ENCODE measurements around the gene SLC6A20. TPM values are rescaled to one million over a fixed set of nuclear protein-coding genes. Genes with fewer than 3 reads are reported as not detected.

Gene SLC6A20
- total and polyA plus RNA-seq, 9 donors: 0.05 to 3.3 (median 0.23) TPM; not detected in 2

DNA sequence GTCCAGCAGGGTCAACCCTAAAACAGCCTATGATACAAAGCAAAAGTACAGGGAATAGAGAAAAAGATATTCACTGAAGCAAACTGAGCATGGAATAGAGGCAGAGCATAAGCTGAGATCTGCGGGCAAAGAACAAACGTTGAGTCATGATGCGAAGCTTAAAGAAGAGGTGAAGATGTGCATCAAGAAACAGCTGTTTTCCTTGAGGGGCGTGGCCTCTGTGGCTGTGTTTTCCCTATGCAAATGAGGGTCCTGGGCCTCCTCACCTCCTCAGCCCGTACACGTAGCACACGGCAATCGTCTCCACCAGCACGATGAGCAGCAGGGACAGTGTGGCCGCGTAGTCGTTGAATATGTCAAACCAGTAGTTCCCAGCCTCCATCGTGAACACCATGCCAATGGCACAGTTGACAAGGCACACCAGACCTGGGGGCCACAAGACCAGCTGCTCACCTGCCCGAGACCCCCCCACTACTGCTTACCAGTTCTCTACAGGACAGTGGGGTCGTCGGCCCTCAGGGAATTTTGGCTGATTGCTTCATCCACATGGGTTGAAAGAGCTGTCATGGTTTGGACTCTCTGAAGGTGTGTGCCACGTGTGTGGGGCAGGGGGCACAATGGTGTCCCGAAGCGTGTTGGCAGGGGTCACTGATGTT, 33.6 kb downstream of the SLC6A20 start:
- Histone ChIP-seq H3K27me3 (no peaks in the 10 kb centered on the region), H3K4me3 (no peak overlapping the region), H3K36me3 (no peaks in the 10 kb centered on the region), H3K27ac (no peak overlapping the region), H3K4me1 (ENCODE audit: insufficient read depth) (no peaks in the 10 kb centered on the region), H3K9me3 (no peaks in the 10 kb centered on the region)
- intact Hi-C loops (cut with DNase I): no loop called here
- 88 to 91% (median 89%) methylated on average over 19 of the region's 19 CpGs for WGBS, 3 donors
- no peak for TF ChIP-seq EP300 (IDR thresholded peaks at IDR 0.05)
- TF ChIP-seq, protein P1, sequence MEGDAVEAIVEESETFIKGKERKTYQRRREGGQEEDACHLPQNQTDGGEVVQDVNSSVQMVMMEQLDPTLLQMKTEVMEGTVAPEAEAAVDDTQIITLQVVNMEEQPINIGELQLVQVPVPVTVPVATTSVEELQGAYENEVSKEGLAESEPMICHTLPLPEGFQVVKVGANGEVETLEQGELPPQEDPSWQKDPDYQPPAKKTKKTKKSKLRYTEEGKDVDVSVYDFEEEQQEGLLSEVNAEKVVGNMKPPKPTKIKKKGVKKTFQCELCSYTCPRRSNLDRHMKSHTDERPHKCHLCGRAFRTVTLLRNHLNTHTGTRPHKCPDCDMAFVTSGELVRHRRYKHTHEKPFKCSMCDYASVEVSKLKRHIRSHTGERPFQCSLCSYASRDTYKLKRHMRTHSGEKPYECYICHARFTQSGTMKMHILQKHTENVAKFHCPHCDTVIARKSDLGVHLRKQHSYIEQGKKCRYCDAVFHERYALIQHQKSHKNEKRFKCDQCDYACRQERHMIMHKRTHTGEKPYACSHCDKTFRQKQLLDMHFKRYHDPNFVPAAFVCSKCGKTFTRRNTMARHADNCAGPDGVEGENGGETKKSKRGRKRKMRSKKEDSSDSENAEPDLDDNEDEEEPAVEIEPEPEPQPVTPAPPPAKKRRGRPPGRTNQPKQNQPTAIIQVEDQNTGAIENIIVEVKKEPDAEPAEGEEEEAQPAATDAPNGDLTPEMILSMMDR (IDR thresholded peaks at IDR 0.05): no peak
- no peak for DNase-seq

GRCh38 chr3:45761831-45762230, 34.5 kb downstream of the SLC6A20 start:
- intact Hi-C loops (cut with DNase I): no loop called here
- WGBS, 3 donors: 86 to 90% (median 89%) methylated on average over 10 of the region's 10 CpGs

DNA sequence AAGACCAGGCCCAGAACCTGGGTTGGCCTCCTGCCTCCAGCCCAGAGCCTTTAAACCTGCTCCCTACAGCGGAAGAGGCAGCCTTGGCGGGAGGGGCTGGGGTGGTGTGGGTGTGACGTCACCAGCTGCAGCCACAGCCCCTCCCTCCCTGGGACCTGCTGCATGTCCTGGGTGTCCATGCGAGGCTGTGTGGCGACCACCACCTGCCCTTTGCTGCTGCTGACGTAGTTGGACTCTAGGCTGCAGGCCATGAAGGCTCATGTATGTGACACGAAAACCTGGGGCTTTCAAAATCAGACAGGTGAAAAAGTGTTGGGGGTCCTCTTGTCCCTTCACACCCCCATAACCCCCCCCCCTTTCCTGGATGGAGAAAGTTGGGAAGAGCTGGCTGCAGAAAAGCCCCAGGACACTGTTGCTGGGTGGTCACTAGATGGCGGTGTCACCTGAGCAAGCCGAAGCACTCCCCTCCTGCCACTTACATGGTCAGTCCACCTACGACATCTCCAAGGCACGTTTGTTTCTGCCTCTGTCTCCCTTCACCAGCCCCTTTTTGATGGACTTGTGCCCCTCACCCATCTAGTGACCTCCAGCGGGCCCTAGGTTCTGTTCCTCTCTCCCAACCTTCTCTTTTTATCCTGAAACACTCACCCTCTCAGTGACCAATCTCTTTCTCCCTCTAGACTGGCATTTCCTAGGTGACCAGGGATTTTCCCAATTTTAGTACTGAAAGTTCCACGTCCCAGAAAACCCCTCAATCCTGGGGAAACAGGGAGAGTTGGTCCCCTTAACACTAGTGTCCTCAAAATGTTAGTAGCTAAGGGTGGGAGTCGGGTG, 35.2 kb downstream of the SLC6A20 start:
- intact Hi-C loops (cut with DNase I): no loop called here
- DNase-seq: peak in 3 of 5 donors; percentile 37 to 43 (median 41)
- Histone ChIP-seq H3K27ac (no peak overlapping the region), H3K36me3 (no peaks in the 10 kb centered on the region), H3K27me3 (no peaks in the 10 kb centered on the region), H3K9me3 (no peaks in the 10 kb centered on the region), H3K4me1 (ENCODE audit: insufficient read depth) (no peaks in the 10 kb centered on the region), H3K4me3 (no peak overlapping the region)
- no peak for TF ChIP-seq EP300 (IDR thresholded peaks at IDR 0.05)
- TF ChIP-seq, protein P1 (IDR thresholded peaks at IDR 0.05): no peak
- no peak for TF ChIP-seq POLR2A (IDR thresholded peaks at IDR 0.05)
- WGBS, 3 donors: 41 to 49% (median 48%) methylated on average over 13 to 14 of the region's 14 CpGs

More at GRCh38 chr3:45761831-45762230, 34.5 kb downstream of the SLC6A20 start:
- Histone ChIP-seq H3K27ac (no peak overlapping the region), H3K4me3 (no peak overlapping the region), H3K9me3 (no peaks in the 10 kb centered on the region), H3K4me1 (ENCODE audit: insufficient read depth) (no peaks in the 10 kb centered on the region), H3K27me3 (no peaks in the 10 kb centered on the region), H3K36me3 (no peaks in the 10 kb centered on the region)
- TF ChIP-seq, protein P1 (IDR thresholded peaks at IDR 0.05): no peak
- TF ChIP-seq EP300 (IDR thresholded peaks at IDR 0.05) (no peak), POLR2A (IDR thresholded peaks at IDR 0.05) (no peak)
- no peak for DNase-seq

DNA sequence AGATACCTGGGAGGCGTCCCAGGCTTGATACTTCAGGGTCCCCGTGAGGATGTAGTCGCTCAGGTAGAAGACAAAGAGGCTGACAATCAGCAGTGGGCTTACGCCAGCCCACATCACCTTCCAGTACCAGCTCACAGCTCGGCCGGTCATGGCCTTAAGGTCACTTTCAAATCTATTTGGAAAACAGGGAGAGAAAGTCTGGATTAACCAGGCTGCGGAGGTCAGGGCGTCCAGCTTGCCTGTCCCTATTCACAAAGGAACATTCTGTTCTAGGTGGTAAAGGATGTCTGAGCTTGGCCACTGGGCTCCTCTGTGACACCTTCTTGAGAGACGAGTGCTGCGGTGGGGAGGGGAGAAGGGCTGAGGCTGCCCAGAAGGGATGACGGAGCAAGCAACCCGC, 36.5 kb downstream of the SLC6A20 start:
- Histone ChIP-seq H3K4me1 (ENCODE audit: insufficient read depth) (no peaks in the 10 kb centered on the region), H3K4me3 (no peak overlapping the region), H3K27me3 (no peaks in the 10 kb centered on the region), H3K27ac (no peak overlapping the region), H3K36me3 (no peaks in the 10 kb centered on the region), H3K9me3 (no peaks in the 10 kb centered on the region)
- DNase-seq: no peak
- 82 to 92% (median 89%) methylated on average over 12 of the region's 12 CpGs for WGBS, 3 donors
- no peak for TF ChIP-seq POLR2A (IDR thresholded peaks at IDR 0.05)
- TF ChIP-seq, protein P1 (IDR thresholded peaks at IDR 0.05): no peak
- no peak for TF ChIP-seq EP300 (IDR thresholded peaks at IDR 0.05)
- intact Hi-C loops (cut with DNase I): no loop called here

Data from ovary (tissue), 9 donors.